ENCODE data around the gene USP14. TPM values are rescaled to one million over a fixed set of nuclear protein-coding genes. Genes with fewer than 3 reads are reported as not detected.

The USP14 gene
- polyA plus RNA-seq, 3 donors: 8.1 to 22.4 (median 17.5) TPM

DNA sequence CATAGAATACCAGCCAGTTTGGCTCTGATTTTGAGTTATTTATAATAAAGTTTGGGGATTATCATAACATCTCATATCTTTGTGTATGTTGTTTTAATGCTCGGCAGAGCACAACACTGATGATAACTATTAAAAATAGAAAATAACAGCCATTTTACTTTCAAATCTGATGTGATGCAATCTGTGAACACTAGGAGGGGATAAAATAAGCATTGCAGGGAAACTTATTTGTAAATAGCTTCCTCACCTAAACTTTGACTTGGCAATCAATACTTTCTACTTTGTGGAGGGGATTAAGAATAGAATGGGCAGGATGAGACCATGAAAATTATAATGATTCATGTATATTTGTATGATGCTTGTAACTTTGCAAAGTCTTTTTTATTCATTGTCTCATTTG is 54.4 kb downstream of the USP14 start:
- no peak overlapping the region for H3K4me3 Mint-ChIP-seq
- Histone ChIP-seq H3K79me2 (ENCODE audit: insufficient read depth, low read length) (no peaks in the 10 kb centered on the region), H3K4me3 (replicated peaks in 1 of 3; ENCODE audit: low read depth in 2 of 3, low read length in 3 of 3) (no peak overlapping the region), H2AFZ (ENCODE audit: insufficient read depth, low read depth, low read length, poor library complexity, severe bottlenecking) (no peak overlapping the region), H3K27me3 (ENCODE audit: control insufficient read depth in 2 of 2, insufficient read depth in 2 of 2, low read length in 2 of 2) (no peaks in the 10 kb centered on the region), H3K4me1 (ENCODE audit: control insufficient read depth in 1 of 2, insufficient read depth in 2 of 2, low read length in 2 of 2) (no peaks in the 10 kb centered on the region), H3K9me3 (replicated peaks in 1 of 2; ENCODE audit: control insufficient read depth in 1 of 2, insufficient read depth in 1 of 2, low read length in 2 of 2) (no peaks in the 10 kb centered on the region), H3K4me2 (replicated peaks; ENCODE audit: extremely low read depth, low read length, poor library complexity, severe bottlenecking) (no peak overlapping the region), H4K20me1 (ENCODE audit: insufficient read depth, low read length) (no peaks in the 10 kb centered on the region), H3K9ac (ENCODE audit: insufficient read depth, low read length, poor library complexity, severe bottlenecking) (no peak overlapping the region), H3K27ac (ENCODE audit: low read depth in 1 of 2, low read length in 2 of 2) (no peak overlapping the region), H3K36me3 (replicated peaks in 1 of 2; ENCODE audit: control insufficient read depth in 1 of 2, insufficient read depth in 2 of 2, low read length in 2 of 2) (peaks cover 84 to 98% of the 10 kb centered on the region in 2 donors)
- no peak overlapping the region for H3K27ac Mint-ChIP-seq
- intact Hi-C loops (cut with micrococcal nuclease): no loop called here
- peaks cover 81 to 84% of the 10 kb centered on the region in 2 donors for H3K36me3 Mint-ChIP-seq
- peaks cover 0 to 2% (median 0%) of the 10 kb centered on the region in 3 donors for H3K27me3 Mint-ChIP-seq (ENCODE audit: low read depth in 3 of 3)
- TF ChIP-seq, protein P1, sequence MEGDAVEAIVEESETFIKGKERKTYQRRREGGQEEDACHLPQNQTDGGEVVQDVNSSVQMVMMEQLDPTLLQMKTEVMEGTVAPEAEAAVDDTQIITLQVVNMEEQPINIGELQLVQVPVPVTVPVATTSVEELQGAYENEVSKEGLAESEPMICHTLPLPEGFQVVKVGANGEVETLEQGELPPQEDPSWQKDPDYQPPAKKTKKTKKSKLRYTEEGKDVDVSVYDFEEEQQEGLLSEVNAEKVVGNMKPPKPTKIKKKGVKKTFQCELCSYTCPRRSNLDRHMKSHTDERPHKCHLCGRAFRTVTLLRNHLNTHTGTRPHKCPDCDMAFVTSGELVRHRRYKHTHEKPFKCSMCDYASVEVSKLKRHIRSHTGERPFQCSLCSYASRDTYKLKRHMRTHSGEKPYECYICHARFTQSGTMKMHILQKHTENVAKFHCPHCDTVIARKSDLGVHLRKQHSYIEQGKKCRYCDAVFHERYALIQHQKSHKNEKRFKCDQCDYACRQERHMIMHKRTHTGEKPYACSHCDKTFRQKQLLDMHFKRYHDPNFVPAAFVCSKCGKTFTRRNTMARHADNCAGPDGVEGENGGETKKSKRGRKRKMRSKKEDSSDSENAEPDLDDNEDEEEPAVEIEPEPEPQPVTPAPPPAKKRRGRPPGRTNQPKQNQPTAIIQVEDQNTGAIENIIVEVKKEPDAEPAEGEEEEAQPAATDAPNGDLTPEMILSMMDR (IDR thresholded peaks at IDR 0.05): no peak
- H3K9me3 Mint-ChIP-seq: no peaks in the 10 kb centered on the region
- DNase-seq: no peak
- no CpG with 5 or more reads among the region's 1 CpG for WGBS (ENCODE audit: insufficient coverage)
- no peaks in the 10 kb centered on the region for H3K4me1 Mint-ChIP-seq

DNA sequence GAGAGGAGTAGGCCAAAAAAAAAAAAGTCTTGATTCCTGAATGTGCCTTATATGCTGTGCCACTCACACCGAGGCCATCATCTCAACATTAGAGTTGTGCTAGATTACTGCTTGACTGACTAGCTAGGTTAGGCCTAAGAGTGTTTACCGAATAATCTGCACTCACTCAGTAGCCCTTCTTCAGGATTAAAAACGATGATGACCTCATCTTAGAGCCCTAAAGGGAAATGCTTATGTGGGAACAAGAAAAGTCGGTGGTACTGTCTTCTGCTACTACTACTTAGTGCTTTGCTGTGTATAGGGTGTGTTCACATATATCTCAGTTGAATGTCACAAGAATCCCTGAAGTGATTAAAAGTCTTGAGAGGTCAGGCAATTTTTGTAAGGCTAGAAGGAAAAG is 55.1 kb downstream of the USP14 start:
- intact Hi-C loops (cut with micrococcal nuclease): no loop called here
- no peaks in the 10 kb centered on the region for H3K4me1 ChIP-seq (ENCODE audit: control insufficient read depth in 1 of 2, insufficient read depth in 2 of 2, low read length in 2 of 2)
- no peaks in the 10 kb centered on the region for H3K79me2 ChIP-seq (ENCODE audit: insufficient read depth, low read length)
- no peak overlapping the region for H3K27ac ChIP-seq (ENCODE audit: low read depth in 1 of 2, low read length in 2 of 2)
- H3K4me2 ChIP-seq (replicated peaks; ENCODE audit: extremely low read depth, low read length, poor library complexity, severe bottlenecking): no peak overlapping the region
- no peak overlapping the region for H3K9ac ChIP-seq (ENCODE audit: insufficient read depth, low read length, poor library complexity, severe bottlenecking)
- no peaks in the 10 kb centered on the region for H4K20me1 ChIP-seq (ENCODE audit: insufficient read depth, low read length)
- H2AFZ ChIP-seq (ENCODE audit: insufficient read depth, low read depth, low read length, poor library complexity, severe bottlenecking): no peak overlapping the region
- Mint-ChIP-seq H3K9me3 (no peaks in the 10 kb centered on the region), H3K27ac (no peak overlapping the region), H3K27me3 (ENCODE audit: low read depth in 3 of 3) (peaks cover 0 to 2% (median 0%) of the 10 kb centered on the region in 3 donors), H3K36me3 (peaks cover 81 to 87% of the 10 kb centered on the region in 2 donors), H3K4me1 (no peaks in the 10 kb centered on the region), H3K4me3 (no peak overlapping the region)
- no peaks in the 10 kb centered on the region for H3K27me3 ChIP-seq (ENCODE audit: control insufficient read depth in 2 of 2, insufficient read depth in 2 of 2, low read length in 2 of 2)
- no peaks in the 10 kb centered on the region for H3K9me3 ChIP-seq (replicated peaks in 1 of 2; ENCODE audit: control insufficient read depth in 1 of 2, insufficient read depth in 1 of 2, low read length in 2 of 2)
- H3K4me3 ChIP-seq (replicated peaks in 1 of 3; ENCODE audit: low read depth in 2 of 3, low read length in 3 of 3): no peak overlapping the region
- WGBS (ENCODE audit: insufficient coverage): 90% methylated on average over 2 of the region's 4 CpGs
- DNase-seq: no peak
- H3K36me3 ChIP-seq (replicated peaks in 1 of 2; ENCODE audit: control insufficient read depth in 1 of 2, insufficient read depth in 2 of 2, low read length in 2 of 2): peaks cover 88 to 100% of the 10 kb centered on the region in 2 donors
- TF ChIP-seq, protein P1 (IDR thresholded peaks at IDR 0.05): no peak
